ENCODE data around the gene HOXA13.

HOXA13 gene

GRCh38 chr7:27157702-27158431 lies 42.0 kb downstream of the HOXA13 start:
- DNase-seq: no peak

- no peak for DNase-seq
Measured at GRCh38 chr7:27156916-27157701, 42.8 kb downstream of the HOXA13 start.

- DNase-seq: no peak
Measured at GRCh38 chr7:27156508-27156898, 43.4 kb downstream of the HOXA13 start, which contains the start of gene HOXA7. HOXA7 (minus strand) TSS chr7:27156675; CDS start chr7:27156545, 130 bp downstream.

GRCh38 chr7:27155816-27156507 lies 43.9 kb downstream of the HOXA13 start:
- DNase-seq: no peak

- DNase-seq: no peak
Measured at GRCh38 chr7:27154901-27155815, 44.7 kb downstream of the HOXA13 start.

GRCh38 chr7:27154369-27154768 lies 45.5 kb downstream of the HOXA13 start:
- DNase-seq: no peak

- DNase-seq: no peak
Measured at GRCh38 chr7:27153526-27153925, 46.4 kb downstream of the HOXA13 start.

- no peak for DNase-seq
Measured at GRCh38 chr7:27152816-27153442, 47.0 kb downstream of the HOXA13 start.

- no peak for DNase-seq
Measured at GRCh38 chr7:27151931-27152815, 47.7 kb downstream of the HOXA13 start, which contains the start of gene HOXA3. HOXA3 (minus strand) TSS chr7:27152583; CDS start chr7:27110640, 41,943 bp downstream.

- no peak for DNase-seq
Measured at GRCh38 chr7:27151341-27151930, 48.5 kb downstream of the HOXA13 start.

- no peak for DNase-seq
Measured at GRCh38 chr7:27150568-27151340, 49.1 kb downstream of the HOXA13 start.

GRCh38 chr7:27149842-27150567 lies 49.9 kb downstream of the HOXA13 start:
- no peak for DNase-seq

- no peak for DNase-seq
Measured at GRCh38 chr7:27148756-27149641, 50.9 kb downstream of the HOXA13 start.

- no peak for DNase-seq
Measured at GRCh38 chr7:27148031-27148755, 51.7 kb downstream of the HOXA13 start.

GRCh38 chr7:27147199-27148030 lies 52.5 kb downstream of the HOXA13 start, which contains the start of gene HOXA6:
HOXA6 (minus strand) TSS chr7:27147774; CDS start chr7:27147749, 25 bp downstream.
- DNase-seq: no peak

Data from NCI-H524 treated with DMSO at 0.1 percent for 48 hours (cell line).